ENCODE measurements around the gene PRPF40B. TPM values are rescaled to one million over a fixed set of nuclear protein-coding genes. Genes with fewer than 3 reads are reported as not detected.

The PRPF40B gene
- total and polyA plus RNA-seq, 2 experiments from 2014 or later, result 11.1 to 30.1 TPM

DNA sequence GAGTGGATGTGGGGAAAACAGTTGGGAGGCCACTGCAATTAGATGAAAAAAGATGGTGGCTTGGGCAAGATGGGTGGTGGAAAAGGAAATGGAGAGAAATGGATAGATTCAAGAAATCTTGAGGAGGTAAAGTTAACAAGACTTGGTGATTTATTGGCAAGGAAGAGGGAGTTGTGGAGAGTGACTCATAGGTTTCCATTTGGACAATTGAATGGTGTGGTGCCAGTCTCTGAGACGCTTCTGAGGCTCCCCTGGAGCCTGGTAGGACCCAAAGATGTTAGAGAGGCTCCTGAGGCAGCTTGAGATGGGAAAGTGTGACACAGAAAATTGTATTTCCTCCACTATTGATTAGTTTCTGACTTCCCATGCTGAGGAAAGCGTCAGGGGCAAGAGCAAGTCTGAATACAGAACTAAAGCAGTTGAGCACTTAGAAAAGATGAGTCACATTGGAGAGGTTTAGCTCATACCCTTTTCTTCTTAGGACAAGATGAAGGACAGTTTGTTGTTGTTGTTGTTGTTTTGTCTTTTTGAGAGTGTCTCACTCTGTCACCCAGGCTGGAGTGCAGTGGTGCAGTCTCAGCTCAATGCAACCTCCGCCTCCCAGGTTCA, 4.5 kb downstream of the PRPF40B start:
- no peaks in the 10 kb centered on the region for H4K20me1 ChIP-seq (ENCODE audit: insufficient read depth, poor library complexity, severe bottlenecking)
- no peaks in the 10 kb centered on the region for H3K4me1 ChIP-seq (ENCODE audit: insufficient read depth)
- H3K4me2 ChIP-seq, result no peak overlapping the region
- H3K27ac ChIP-seq, result no peak overlapping the region
- no peaks in the 10 kb centered on the region for H3K79me2 ChIP-seq
- no peak for DNase-seq (ENCODE audit: low spot score)
- H2AFZ ChIP-seq, result no peak overlapping the region
- no peaks in the 10 kb centered on the region for H3K9me3 ChIP-seq (ENCODE audit: low read depth)
- H3K4me3 ChIP-seq, result no peak overlapping the region
- TF ChIP-seq EZH2 (IDR thresholded peaks at IDR 0.05; ENCODE audit: borderline replicate concordance) (no peak), EZH2phosphoT487 (IDR thresholded peaks at IDR 0.05; ENCODE audit: low read depth, severe bottlenecking, unreplicated experiment) (no peak)
- TF ChIP-seq, protein P1, sequence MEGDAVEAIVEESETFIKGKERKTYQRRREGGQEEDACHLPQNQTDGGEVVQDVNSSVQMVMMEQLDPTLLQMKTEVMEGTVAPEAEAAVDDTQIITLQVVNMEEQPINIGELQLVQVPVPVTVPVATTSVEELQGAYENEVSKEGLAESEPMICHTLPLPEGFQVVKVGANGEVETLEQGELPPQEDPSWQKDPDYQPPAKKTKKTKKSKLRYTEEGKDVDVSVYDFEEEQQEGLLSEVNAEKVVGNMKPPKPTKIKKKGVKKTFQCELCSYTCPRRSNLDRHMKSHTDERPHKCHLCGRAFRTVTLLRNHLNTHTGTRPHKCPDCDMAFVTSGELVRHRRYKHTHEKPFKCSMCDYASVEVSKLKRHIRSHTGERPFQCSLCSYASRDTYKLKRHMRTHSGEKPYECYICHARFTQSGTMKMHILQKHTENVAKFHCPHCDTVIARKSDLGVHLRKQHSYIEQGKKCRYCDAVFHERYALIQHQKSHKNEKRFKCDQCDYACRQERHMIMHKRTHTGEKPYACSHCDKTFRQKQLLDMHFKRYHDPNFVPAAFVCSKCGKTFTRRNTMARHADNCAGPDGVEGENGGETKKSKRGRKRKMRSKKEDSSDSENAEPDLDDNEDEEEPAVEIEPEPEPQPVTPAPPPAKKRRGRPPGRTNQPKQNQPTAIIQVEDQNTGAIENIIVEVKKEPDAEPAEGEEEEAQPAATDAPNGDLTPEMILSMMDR (IDR thresholded peaks at IDR 0.05; ENCODE audit: poor library complexity), result no peak
- no peaks in the 10 kb centered on the region for H3K36me3 ChIP-seq (replicated peaks; ENCODE audit: insufficient read depth, low read depth)
- H3K9me2 ChIP-seq (replicated peaks; ENCODE audit: insufficient read depth), result no peaks in the 10 kb centered on the region
- WGBS (ENCODE audit: low lambda C conversion rate, missing lambda C conversion rate), result 93% methylated on average over 3 of the region's 3 CpGs
- H3K27me3 ChIP-seq, result no peaks in the 10 kb centered on the region

DNA sequence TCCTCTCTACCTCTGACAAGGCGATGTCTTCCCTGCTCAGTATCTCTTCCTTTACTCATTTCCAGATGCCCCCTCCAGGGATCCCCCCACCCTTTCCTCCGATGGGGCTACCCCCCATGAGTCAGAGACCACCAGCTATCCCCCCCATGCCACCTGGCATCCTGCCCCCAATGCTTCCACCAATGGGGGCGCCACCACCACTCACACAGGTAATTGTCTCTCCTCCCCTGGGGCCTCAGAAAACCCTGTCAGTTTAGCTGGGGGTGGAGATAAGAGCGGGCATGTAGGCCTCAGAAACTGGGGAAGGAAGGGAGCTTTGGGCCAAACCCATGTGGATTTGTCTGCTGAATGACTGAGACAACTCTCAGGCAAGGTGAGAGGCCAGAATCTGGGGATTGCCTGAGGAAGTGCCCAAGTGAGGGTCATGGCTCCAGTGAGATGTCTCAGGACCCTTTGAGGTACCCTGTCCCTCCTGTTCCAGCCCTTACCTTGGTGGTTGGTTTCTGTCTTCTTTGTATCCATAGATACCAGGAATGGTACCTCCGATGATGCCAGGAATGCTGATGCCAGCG, 8.1 kb downstream of the PRPF40B start:
- Histone ChIP-seq H3K4me3 (no peak overlapping the region), H3K79me2 (no peaks in the 10 kb centered on the region), H3K9me3 (ENCODE audit: low read depth) (no peaks in the 10 kb centered on the region), H3K4me1 (ENCODE audit: insufficient read depth) (no peaks in the 10 kb centered on the region), H3K27me3 (no peaks in the 10 kb centered on the region), H3K4me2 (no peak overlapping the region), H4K20me1 (ENCODE audit: insufficient read depth, poor library complexity, severe bottlenecking) (no peaks in the 10 kb centered on the region), H3K9me2 (replicated peaks; ENCODE audit: insufficient read depth) (no peaks in the 10 kb centered on the region), H2AFZ (no peak overlapping the region), H3K36me3 (replicated peaks; ENCODE audit: insufficient read depth, low read depth) (no peaks in the 10 kb centered on the region), H3K27ac (no peak overlapping the region)
- 94% methylated on average over 6 of the region's 6 CpGs for WGBS (ENCODE audit: low lambda C conversion rate, missing lambda C conversion rate)
- no peak for TF ChIP-seq EZH2 (IDR thresholded peaks at IDR 0.05; ENCODE audit: borderline replicate concordance)
- no peak for DNase-seq (ENCODE audit: low spot score)

DNA sequence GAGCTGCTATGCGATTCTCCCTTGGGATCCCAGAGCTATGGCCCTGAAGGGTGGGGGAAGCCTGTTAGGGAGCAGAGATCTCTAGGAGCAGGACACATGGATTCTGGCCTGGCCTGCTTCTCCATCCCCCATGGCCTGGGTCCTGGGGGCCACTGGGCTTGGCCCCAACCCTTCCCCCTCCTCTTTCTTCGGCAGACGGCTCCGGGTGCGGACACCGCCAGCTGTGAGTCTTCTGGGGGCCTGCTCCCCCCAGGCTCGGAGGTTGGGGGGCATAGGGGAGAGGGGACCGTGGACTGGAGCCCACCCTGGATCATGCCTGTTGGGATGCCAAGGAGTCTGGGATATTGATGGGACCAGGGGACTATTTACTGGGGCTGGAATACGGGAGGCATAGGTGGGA, 9.0 kb downstream of the PRPF40B start:
- no peak overlapping the region for H3K27ac ChIP-seq
- DNase-seq (ENCODE audit: low spot score), result no peak
- H3K4me1 ChIP-seq (ENCODE audit: insufficient read depth), result no peaks in the 10 kb centered on the region
- H3K79me2 ChIP-seq, result no peaks in the 10 kb centered on the region
- no peak overlapping the region for H2AFZ ChIP-seq
- H4K20me1 ChIP-seq (ENCODE audit: insufficient read depth, poor library complexity, severe bottlenecking), result no peaks in the 10 kb centered on the region
- no peaks in the 10 kb centered on the region for H3K36me3 ChIP-seq (replicated peaks; ENCODE audit: insufficient read depth, low read depth)
- H3K4me3 ChIP-seq, result no peak overlapping the region
- TF ChIP-seq, protein P1 (IDR thresholded peaks at IDR 0.05; ENCODE audit: poor library complexity), result no peak
- TF ChIP-seq EZH2phosphoT487 (IDR thresholded peaks at IDR 0.05; ENCODE audit: low read depth, severe bottlenecking, unreplicated experiment) (no peak), EZH2 (IDR thresholded peaks at IDR 0.05; ENCODE audit: borderline replicate concordance) (no peak)
- no peak overlapping the region for H3K4me2 ChIP-seq
- 92% methylated on average over 9 of the region's 9 CpGs for WGBS (ENCODE audit: low lambda C conversion rate, missing lambda C conversion rate)
- H3K9me2 ChIP-seq (replicated peaks; ENCODE audit: insufficient read depth), result no peaks in the 10 kb centered on the region
- H3K9me3 ChIP-seq (ENCODE audit: low read depth), result no peaks in the 10 kb centered on the region
- no peaks in the 10 kb centered on the region for H3K27me3 ChIP-seq

DNA sequence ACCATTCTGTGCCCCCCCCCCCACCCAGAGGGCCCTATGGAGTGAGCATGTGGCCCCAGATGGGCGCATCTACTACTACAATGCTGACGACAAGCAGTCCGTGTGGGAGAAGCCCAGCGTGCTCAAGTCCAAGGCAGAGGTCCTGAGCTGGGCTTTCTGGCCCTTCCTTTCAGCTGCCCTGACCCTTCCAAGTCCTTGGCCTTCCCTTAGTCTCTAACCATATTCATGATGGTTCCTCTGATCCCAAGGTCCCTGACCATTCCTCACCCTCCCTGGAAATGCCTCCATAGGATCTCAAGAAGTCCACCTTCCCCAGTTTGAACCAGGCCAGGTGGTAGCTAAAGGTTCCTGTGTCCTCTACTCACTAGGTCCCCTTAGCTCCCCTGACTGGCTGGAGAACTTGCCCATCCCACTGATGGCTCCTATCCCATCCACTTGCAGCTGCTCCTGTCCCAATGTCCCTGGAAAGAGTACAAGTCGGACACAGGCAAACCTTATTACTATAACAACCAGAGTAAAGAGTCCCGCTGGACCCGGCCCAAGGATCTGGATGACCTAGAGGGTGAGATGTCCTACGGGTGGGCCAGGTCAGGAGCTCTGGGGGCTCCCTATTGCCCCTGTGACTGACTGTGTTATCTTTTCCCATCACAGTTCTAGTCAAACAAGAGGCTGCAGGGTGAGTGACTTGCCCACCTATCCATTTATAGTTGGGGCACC, 9.8 kb downstream of the PRPF40B start:
- no peak for TF ChIP-seq EZH2phosphoT487 (IDR thresholded peaks at IDR 0.05; ENCODE audit: low read depth, severe bottlenecking, unreplicated experiment)
- TF ChIP-seq, protein P1 (IDR thresholded peaks at IDR 0.05; ENCODE audit: poor library complexity), result no peak
- no peak for TF ChIP-seq EZH2 (IDR thresholded peaks at IDR 0.05; ENCODE audit: borderline replicate concordance)
- DNase-seq (ENCODE audit: low spot score), result no peak
- Histone ChIP-seq H3K9me2 (replicated peaks; ENCODE audit: insufficient read depth) (no peaks in the 10 kb centered on the region), H4K20me1 (ENCODE audit: insufficient read depth, poor library complexity, severe bottlenecking) (no peaks in the 10 kb centered on the region), H3K4me3 (no peak overlapping the region), H2AFZ (no peak overlapping the region), H3K27ac (no peak overlapping the region), H3K9me3 (ENCODE audit: low read depth) (no peaks in the 10 kb centered on the region), H3K27me3 (no peaks in the 10 kb centered on the region), H3K79me2 (no peaks in the 10 kb centered on the region), H3K4me1 (ENCODE audit: insufficient read depth) (peaks cover 4% of the 10 kb centered on the region), H3K36me3 (replicated peaks; ENCODE audit: insufficient read depth, low read depth) (no peaks in the 10 kb centered on the region), H3K4me2 (no peak overlapping the region)
- 93% methylated on average over 8 of the region's 8 CpGs for WGBS (ENCODE audit: low lambda C conversion rate, missing lambda C conversion rate)
